K562 (cell line): Measurements from ENCODE around the gene SCN5A. TPM values are rescaled to one million over a fixed set of nuclear protein-coding genes. Genes with fewer than 3 reads are reported as not detected.

Experiments used
- ARID4B ChIP-seq: sonication (generic); formaldehyde crosslinking; IDR thresholded peaks from 2 replicates; pipeline ENCODE4 v1.8.0; 2022; ENCODE audit warnings: mild to moderate bottlenecking, missing genetic modification reagents
- CTBP1 ChIP-seq: fragments of 450-650 bp; IDR thresholded peaks from 2 replicates; pipeline ENCODE4 v1.6.1; 2016; ENCODE audit warnings: borderline replicate concordance
- RCOR1 ChIP-seq, 2 experiments: IDR thresholded peaks; 2 replicates each; pipeline ENCODE4 v1.6.1; 2012; ENCODE audit warnings: low read depth in 2 of 2, low read length in 2 of 2, borderline replicate concordance in 1 of 2, improper control_type of control experiment in 1 of 2
- REST ChIP-seq, 2 experiments: fragments of 450-650 bp; formaldehyde crosslinking in 1 of 2; IDR thresholded peaks; 2 replicates each; pipeline versions ENCODE4 v1.4.0 to v1.6.1; 2014 to 2020; ENCODE audit warnings: mild to moderate bottlenecking in 2 of 2, borderline replicate concordance in 1 of 2, low read depth in 1 of 2
- ZNF184 ChIP-seq: sonication (generic); formaldehyde crosslinking; IDR thresholded peaks from 2 replicates; pipeline ENCODE4 v1.5.0; 2020; ENCODE audit warnings: missing genetic modification reagents
- polyA plus RNA-seq, 8 experiments: library from polyadenylated mRNA; depleted of rRNA in 4 of 8; stranded (reverse) in 5 of 8; unstranded in 3 of 8; fragments of >200 nt; fragmentation: Nextera tagmentation in 2 of 8; fragmentation: Illumina TruSeq in 1 of 8; extraction: Ambion mirVana in 2 of 8; extraction: Trizol in 1 of 8; gene quantifications; 2 replicates each; pipeline versions ENCODE4 v1.2.1 to v1.2.3, GENCODE V29; 2011 to 2014; ENCODE audit warnings: inconsistent platforms in 1 of 8, missing spikeins in 1 of 8
- total RNA-seq, 7 experiments: library from RNA; depleted of rRNA in 6 of 7; stranded (reverse); fragments of >200 nt in 6 of 7; fragmentation: Illumina TruSeq in 2 of 7; extraction: Trizol in 2 of 7; gene quantifications; 2 replicates each; pipeline versions ENCODE4 v1.2.1 to v1.2.3, GENCODE V29; 2011 to 2021; ENCODE audit warnings: low replicate concordance in 1 of 7

The SCN5A gene
- total and polyA plus RNA-seq, 9 of the 15 experiments (the other 6 are each of a cell fraction or from before 2014, with no cell fraction given) = 0.07 to 1.4 (median 0.21) TPM; not detected in 2

- TF ChIP-seq REST (IDR thresholded peaks at IDR 0.05; ENCODE audit: borderline replicate concordance) (peak; percentile 63), REST (CRISPR knock-in tag; IDR thresholded peaks at IDR 0.05; ENCODE audit: low read depth) (no peak), ARID4B (CRISPR knock-in tag) (no peak), ZNF184 (CRISPR knock-in tag) (no peak), RCOR1 (IDR thresholded peaks at IDR 0.05; ENCODE audit: borderline replicate concordance in 1 of 2, low read depth in 2 of 2, low read length in 2 of 2) (0 out of 4 replicates have a peak, but pooled peaks of 1 of the 2 experiments have one; percentile 17), CTBP1 (peak; percentile 46; the same call in 1 of the 2 replicates)
Measured at GRCh38 chr3:38655708-38656300, 6.3 kb upstream of the SCN5A start (continued).
